Retinal pigment epithelial cell (primary cell): ENCODE measurements around the gene NEGR1.

Experiments used
- DNase-seq: peaks from one replicate; pipeline ENCODE4 v3.0.0-alpha.2; 2010; ENCODE audit warnings: low read depth
- H3K4me3 ChIP-seq: 2 replicates; pipeline ENCODE4 v1.5.1; 2011; ENCODE audit warnings: mild to moderate bottlenecking, low read length, control low read depth, moderate library complexity
- CTCF ChIP-seq: conservative IDR thresholded peaks from 2 replicates; pipeline ENCODE4 v1.5.1; 2011; ENCODE audit warnings: low read depth, low read length, control low read depth, inconsistent platforms

The NEGR1 gene

GRCh38 chr1:72282271-72283021 lies at the start of gene NEGR1:
Gene NEGR1 (minus strand): TSS chr1:72282539.
- TF ChIP-seq CTCF = no peak
- peak within 1 kb of the TSS; percentile 90 for H3K4me3 ChIP-seq
- DNase-seq = peak; percentile 56

DNA sequence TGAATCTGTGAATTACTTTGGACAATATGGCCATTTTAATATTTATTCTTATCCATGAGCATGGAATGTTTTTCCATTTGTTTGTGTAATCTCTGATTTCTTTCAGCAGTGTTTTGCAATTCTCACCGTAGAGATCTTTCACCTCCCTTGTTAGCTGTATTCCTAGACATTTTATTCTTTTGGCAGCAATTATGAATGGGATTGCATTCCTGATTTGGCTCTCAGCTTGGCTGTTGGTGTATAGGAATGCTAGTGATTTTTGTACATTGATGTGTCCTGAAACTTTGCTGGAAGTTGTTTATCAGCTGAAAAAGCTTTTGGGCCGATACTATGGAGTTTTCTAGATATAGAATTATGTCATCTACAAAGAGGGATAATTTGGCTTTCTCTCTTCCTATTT lies 44.2 kb upstream of the NEGR1 start:
- DNase-seq = peak; percentile 15
- no peak overlapping the region for H3K4me3 ChIP-seq
- TF ChIP-seq CTCF = no peak

DNA sequence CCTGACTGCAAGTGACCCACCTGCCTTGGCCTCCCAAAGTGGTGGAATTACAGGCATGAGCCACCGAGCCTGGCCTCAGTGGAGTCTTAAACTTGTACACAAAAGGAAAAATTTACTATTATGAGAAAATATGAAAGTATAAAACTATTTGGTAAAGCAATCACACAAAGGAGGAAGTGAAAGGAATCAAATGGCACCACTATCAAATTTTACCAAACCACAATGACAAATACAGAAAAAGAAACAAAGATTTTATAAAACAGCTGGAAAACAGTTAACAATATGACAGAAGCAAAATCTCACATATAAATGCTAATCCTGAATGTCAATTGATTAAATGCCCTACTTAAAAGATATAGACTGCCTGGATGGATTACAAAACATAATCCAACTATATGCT lies 42.1 kb upstream of the NEGR1 start:
- H3K4me3 ChIP-seq = no peak overlapping the region
- no peak for TF ChIP-seq CTCF
- DNase-seq = no peak

- no peak for TF ChIP-seq CTCF
- H3K4me3 ChIP-seq = no peak overlapping the region
- DNase-seq = no peak
Measured at GRCh38 chr1:72322910-72323309, 40.6 kb upstream of the NEGR1 start.

- no peak for TF ChIP-seq CTCF
- no peak overlapping the region for H3K4me3 ChIP-seq
- DNase-seq = no peak
Measured at GRCh38 chr1:72296501-72296900, 14.2 kb upstream of the NEGR1 start.

GRCh38 chr1:72288886-72289285 lies 6.5 kb upstream of the NEGR1 start:
- H3K4me3 ChIP-seq = no peak overlapping the region
- no peak for TF ChIP-seq CTCF
- no peak for DNase-seq

DNA sequence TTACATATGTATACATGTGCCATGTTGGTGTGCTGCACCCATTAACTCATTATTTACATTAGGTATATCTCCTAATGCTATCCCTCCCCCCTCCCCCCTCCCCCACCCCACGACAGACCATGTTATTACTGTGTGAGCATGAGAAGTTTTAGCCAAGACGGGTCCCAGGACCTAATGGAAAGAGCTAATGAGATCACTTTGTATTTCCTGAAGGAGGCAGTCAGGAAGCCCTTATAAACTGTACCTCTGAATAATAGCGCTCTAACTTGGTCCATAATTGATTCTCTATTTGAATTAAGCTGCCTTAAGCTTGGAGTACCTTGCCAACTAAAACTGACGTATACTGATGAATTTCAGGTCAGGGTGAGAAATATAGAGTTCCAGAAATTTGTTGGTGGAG lies 4.1 kb upstream of the NEGR1 start:
- no peak for DNase-seq
- no peak for TF ChIP-seq CTCF
- H3K4me3 ChIP-seq = no peak overlapping the region
